IPS-18a (cell line): ENCODE data around the gene ZNF681.
"Not testable (repeated sequence)": the region's sequence is repeated elsewhere in the genome, so short reads cannot be mapped to it uniquely, and the experiment has no call there.

Experiments
- H3K27ac ChIP-seq: one replicate; pipeline ENCODE4 v1.5.1; 2013; ENCODE audit warnings: low read length
- H3K27me3 ChIP-seq: one replicate; pipeline ENCODE4 v1.6.1; 2013; ENCODE audit warnings: mild to moderate bottlenecking, low read length; ENCODE audit not compliant: control insufficient read depth, insufficient read depth
- H3K36me3 ChIP-seq: one replicate; pipeline ENCODE4 v1.6.1; 2013; ENCODE audit warnings: low read depth, low read length; ENCODE audit not compliant: control insufficient read depth
- H3K4me1 ChIP-seq: one replicate; pipeline ENCODE4 v1.6.1; 2013; ENCODE audit warnings: low read depth, low read length; ENCODE audit not compliant: control insufficient read depth
- H3K4me3 ChIP-seq: one replicate; pipeline ENCODE4 v1.5.1; 2013; ENCODE audit warnings: low read length
- H3K9ac ChIP-seq: one replicate; pipeline ENCODE4 v1.6.1; 2013; ENCODE audit warnings: mild to moderate bottlenecking, low read length, moderate library complexity
- H3K9me3 ChIP-seq: one replicate; pipeline ENCODE4 v1.6.1; 2013; ENCODE audit warnings: low read depth, low read length; ENCODE audit not compliant: control insufficient read depth

ZNF681 gene

DNA sequence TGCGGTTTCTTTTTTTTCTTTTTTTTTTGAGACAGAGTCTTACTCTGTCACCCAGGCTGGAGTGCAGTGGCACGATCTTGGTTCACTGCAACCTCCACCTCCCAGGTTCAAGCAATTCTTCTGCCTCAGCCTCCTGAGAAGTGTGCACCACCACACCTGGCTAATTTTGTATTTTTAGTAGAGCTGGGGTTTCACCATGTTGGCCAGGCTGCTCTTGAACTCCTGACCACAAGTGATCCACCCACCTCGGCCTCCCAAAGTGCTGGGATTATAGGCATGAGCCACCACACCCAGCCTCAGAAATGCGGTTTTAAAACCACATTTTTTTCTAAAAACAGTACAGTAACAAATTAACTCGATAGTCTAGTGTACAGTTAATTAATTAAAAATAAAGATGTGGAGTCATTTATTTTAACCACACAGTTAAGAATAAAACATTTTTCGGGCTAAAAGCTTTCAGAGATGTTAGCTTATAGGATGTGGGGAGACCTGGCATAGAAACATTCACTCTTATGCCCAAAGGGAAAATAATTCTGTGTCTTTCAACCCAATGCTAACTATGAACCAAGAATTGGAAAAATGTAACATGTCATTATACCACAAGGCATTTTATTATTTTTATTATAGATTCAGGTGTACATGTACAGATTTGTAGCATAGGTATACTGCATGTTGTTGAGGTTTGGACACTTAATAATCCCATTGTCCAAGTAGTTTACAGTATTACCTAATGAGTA lies 27.8 kb downstream of the ZNF681 start:
- not testable (repeated sequence) for H3K4me1 ChIP-seq, H3K27ac ChIP-seq, H3K9me3 ChIP-seq, H3K4me3 ChIP-seq, H3K9ac ChIP-seq, H3K36me3 ChIP-seq, H3K27me3 ChIP-seq

DNA sequence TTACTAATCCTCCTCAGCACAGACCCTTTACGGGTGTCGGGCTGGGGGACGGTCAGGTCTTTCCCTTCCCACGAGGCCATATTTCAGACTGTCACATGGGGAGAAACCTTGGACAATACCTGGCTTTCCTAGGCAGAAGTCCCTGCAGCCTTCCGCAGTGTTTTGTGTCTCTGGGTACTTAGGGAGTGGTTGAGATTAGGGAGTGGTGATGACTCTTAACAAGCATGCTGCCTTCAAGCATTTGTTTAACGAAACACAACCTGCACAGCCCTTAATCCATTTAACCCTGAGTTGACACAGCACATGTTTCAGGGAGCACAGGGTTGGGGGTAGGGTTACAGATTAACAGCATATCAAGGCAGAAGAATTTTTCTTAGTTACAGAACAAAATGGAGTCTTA lies 34.5 kb downstream of the ZNF681 start:
- peaks cover 11% of the 10 kb centered on the region for H3K9me3 ChIP-seq
- H3K36me3 ChIP-seq, H3K4me3 ChIP-seq, H3K27me3 ChIP-seq, H3K27ac ChIP-seq, H3K9ac ChIP-seq, H3K4me1 ChIP-seq: not testable (repeated sequence)

DNA sequence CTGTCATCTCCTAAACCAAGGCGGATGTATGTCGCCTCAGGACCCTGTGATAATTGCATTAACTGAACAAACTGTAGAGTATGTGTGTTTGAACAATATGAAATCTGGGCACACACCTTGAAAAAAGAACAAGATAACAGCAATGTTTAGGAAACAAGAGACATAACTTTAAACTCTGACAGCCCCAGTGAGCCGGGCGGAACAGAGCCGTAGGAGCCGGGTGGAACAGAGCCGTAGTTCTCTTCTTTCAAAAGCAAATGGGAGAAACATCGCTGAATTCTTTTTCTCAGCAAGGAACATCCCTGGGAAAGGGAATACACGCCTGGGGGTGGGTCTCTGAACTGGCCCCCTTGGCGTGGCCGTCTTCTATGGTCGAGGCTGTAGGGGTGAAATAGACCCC lies 39.9 kb downstream of the ZNF681 start:
- no peak overlapping the region for H3K27ac ChIP-seq
- H3K9ac ChIP-seq: no peak overlapping the region
- H3K4me1 ChIP-seq: no peaks in the 10 kb centered on the region
- no peaks in the 10 kb centered on the region for H3K36me3 ChIP-seq
- peak overlapping the region; percentile 27 for H3K4me3 ChIP-seq
- no peaks in the 10 kb centered on the region for H3K27me3 ChIP-seq
- peaks cover 14% of the 10 kb centered on the region for H3K9me3 ChIP-seq

DNA sequence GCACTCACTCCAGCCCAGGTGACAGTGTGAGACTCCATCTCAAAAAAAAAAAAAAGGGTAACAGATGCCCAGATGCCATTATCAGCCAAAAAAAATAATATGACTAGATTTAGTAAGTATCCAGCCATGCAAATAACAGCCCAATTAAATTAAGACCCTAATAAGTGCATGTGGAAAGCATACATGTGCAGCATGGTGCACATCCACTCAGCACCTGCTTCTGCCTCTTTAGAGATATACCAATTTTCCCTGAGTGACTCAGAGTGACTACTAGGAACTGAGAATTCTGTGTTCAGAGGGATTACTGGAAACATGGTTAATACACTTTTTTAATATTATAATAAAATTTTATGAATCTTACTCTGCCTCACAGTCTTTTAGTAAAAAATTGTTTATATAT lies 41.9 kb downstream of the ZNF681 start:
- Histone ChIP-seq H3K4me3 (no peak overlapping the region), H3K36me3 (no peaks in the 10 kb centered on the region), H3K9ac (no peak overlapping the region), H3K9me3 (peaks cover 14% of the 10 kb centered on the region), H3K27me3 (no peaks in the 10 kb centered on the region), H3K4me1 (no peaks in the 10 kb centered on the region), H3K27ac (no peak overlapping the region)

DNA sequence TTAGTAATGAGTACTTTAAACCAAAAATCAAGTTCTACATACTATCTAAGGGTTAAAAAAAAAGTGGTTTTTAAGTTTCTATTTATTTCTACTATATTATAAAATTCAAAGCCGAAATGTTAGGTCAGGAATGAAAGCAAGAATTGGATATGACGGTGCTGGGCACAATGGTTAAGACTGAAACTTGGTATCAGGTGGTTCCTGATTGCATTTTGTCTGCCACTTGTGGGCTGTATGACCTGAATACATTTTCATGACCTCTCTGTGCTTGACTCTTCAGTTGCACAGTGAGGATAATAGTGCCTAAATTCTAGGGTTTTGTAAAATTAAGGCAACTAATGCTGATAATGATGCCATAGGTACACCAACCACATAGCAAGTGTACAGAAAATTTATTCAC lies 49.3 kb downstream of the ZNF681 start:
- Histone ChIP-seq H3K9ac (no peak overlapping the region), H3K4me3 (no peak overlapping the region), H3K27me3 (no peaks in the 10 kb centered on the region), H3K9me3 (peaks cover 5% of the 10 kb centered on the region), H3K36me3 (no peaks in the 10 kb centered on the region), H3K27ac (no peak overlapping the region), H3K4me1 (no peaks in the 10 kb centered on the region)

DNA sequence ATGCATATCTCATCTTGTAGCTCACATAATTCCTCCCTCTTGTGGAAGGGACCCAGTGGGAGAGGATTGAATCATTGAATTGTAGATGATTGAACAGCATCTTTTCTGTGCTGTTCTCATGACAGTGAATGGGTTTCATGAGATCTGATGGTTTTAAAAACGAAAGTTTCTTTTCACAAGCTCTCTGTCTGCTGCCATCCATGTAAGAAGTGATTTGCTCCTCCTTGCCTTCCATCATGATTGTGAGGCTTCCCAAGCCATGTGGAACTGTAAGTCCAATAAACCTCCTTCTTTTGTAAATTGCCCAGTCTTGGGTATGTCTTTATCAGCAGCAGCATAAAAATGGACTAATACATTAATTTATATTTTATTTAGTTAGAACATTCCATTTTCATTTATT lies 52.0 kb downstream of the ZNF681 start:
- H3K9me3 ChIP-seq: peaks cover 19% of the 10 kb centered on the region
- no peak overlapping the region for H3K9ac ChIP-seq
- no peak overlapping the region for H3K4me3 ChIP-seq
- no peaks in the 10 kb centered on the region for H3K36me3 ChIP-seq
- H3K27ac ChIP-seq: no peak overlapping the region
- H3K4me1 ChIP-seq: no peaks in the 10 kb centered on the region
- H3K27me3 ChIP-seq: no peaks in the 10 kb centered on the region

DNA sequence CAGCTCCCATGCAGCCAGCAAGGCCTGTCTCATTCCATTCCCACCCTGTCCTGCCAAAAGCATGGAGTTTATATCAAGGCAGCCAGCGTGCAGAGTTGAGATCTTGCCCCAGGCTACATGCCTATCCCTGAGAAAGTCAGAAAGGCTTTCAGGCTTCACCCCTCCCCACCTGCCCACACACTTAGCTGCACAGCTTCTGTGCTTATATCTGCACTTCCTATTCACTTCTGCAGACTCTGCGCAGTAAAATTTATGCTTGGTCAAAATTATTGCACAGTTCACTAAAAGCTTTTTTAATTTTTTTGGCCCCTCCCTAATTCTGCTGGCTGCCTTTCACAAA lies 59.2 kb downstream of the ZNF681 start:
- H3K9me3 ChIP-seq: peaks cover 41% of the 10 kb centered on the region
- no peaks in the 10 kb centered on the region for H3K36me3 ChIP-seq
- H3K27ac ChIP-seq: no peak overlapping the region
- no peak overlapping the region for H3K4me3 ChIP-seq
- no peaks in the 10 kb centered on the region for H3K4me1 ChIP-seq
- no peaks in the 10 kb centered on the region for H3K27me3 ChIP-seq
- no peak overlapping the region for H3K9ac ChIP-seq

DNA sequence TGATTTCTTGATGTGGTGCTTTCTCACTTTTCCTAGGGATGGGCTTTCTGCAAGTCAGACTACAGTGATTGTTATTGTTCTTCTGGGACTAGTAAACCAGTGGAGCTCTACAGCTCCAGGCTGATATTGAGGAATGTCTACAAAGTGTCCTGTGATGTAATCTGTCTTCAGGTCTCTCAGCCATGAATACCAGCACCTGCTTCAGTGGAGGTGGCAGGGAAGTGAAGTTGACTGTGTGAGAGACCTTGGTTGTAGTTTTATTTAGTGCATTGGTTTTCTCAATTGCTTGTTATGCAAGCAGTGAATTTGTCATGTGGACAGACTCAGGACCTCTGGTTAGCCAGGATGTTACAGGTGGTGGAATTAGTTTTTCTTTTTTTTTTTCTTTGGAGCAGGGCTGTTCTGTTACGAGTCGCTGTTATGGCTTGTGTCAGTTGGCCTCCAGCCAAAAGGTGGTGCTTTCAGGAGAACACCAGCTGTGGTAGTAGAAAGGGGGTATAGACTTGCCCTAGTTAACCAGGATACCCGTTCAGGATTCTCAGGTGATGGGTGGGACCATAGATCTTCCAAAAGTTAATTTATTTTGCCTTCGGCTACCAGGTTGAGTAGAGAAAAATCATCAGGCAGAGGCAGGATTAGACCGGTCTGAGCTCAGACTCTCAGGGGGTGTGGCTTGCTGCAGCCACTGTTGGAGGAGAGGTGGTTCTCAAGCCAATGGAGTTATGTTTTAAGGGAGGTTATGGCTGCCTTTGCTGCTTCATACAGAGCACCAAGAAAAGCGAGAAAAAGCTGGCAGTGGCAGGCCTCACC lies 59.8 kb downstream of the ZNF681 start:
- no peak overlapping the region for H3K27ac ChIP-seq
- no peak overlapping the region for H3K9ac ChIP-seq
- peaks cover 38% of the 10 kb centered on the region for H3K9me3 ChIP-seq
- H3K27me3 ChIP-seq: no peaks in the 10 kb centered on the region
- no peaks in the 10 kb centered on the region for H3K36me3 ChIP-seq
- H3K4me3 ChIP-seq: no peak overlapping the region
- no peaks in the 10 kb centered on the region for H3K4me1 ChIP-seq

DNA sequence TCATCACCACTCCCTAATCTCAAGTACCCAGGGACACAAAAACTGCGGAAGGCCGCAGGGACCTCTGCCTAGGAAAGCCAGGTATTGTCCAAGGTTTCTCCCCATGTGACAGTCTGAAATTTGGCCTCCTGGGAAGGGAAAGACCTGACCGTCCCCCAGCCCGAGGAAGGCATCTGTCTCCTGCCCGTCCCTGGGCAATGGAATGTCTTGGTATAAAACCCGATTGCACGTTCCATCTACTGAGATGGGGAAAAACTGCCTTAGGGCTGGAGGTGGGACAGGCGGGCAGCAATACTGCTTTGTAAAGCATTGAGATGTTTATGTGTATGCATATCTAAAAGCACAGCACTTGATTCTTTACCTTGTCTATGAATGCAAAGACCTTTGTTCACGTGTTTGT lies 65.8 kb downstream of the ZNF681 start:
- peaks cover 23% of the 10 kb centered on the region for H3K9me3 ChIP-seq
- H3K36me3 ChIP-seq, H3K27ac ChIP-seq: not testable (repeated sequence)

More for the DNA sequence above, 65.8 kb downstream of the ZNF681 start:
- not testable (repeated sequence) for H3K4me1 ChIP-seq, H3K4me3 ChIP-seq, H3K9ac ChIP-seq, H3K27me3 ChIP-seq
